Effector memory CD4-positive, alpha-beta T cell (primary cell): ENCODE measurements around the gene ARFGAP2.
A peak's percentile ranks its signal among the peaks of the same experiment; 100 is the strongest.

ENCODE experiments used
- DNase-seq, 3 donors: peaks; one replicate each; pipeline ENCODE4 v3.0.0-alpha.2; 2020
- H3K27ac ChIP-seq: 2 replicates; pipeline ENCODE4 v1.7.0; 2013; ENCODE audit warnings: mild to moderate bottlenecking, low read length, moderate library complexity; ENCODE audit not compliant: insufficient read depth, poor library complexity, severe bottlenecking
- H3K27me3 ChIP-seq: replicated peaks from 2 replicates; pipeline ENCODE4 v1.7.0; 2013; ENCODE audit warnings: mild to moderate bottlenecking, low read length; ENCODE audit not compliant: insufficient read depth, control insufficient read depth, poor library complexity, severe bottlenecking
- H3K36me3 ChIP-seq: 2 replicates; pipeline ENCODE4 v1.7.0; 2013; ENCODE audit warnings: mild to moderate bottlenecking, low read length, moderate library complexity; ENCODE audit not compliant: control insufficient read depth, insufficient read depth
- H3K4me1 ChIP-seq: 2 replicates; pipeline ENCODE4 v1.7.0; 2013; ENCODE audit warnings: low read length, mild to moderate bottlenecking; ENCODE audit not compliant: control insufficient read depth, insufficient read depth, poor library complexity, severe bottlenecking
- H3K4me3 ChIP-seq: 2 replicates; pipeline ENCODE4 v1.7.0; 2013; ENCODE audit warnings: low read length, low read depth, mild to moderate bottlenecking; ENCODE audit not compliant: insufficient read depth, poor library complexity, severe bottlenecking
- H3K9me3 ChIP-seq: 2 replicates; pipeline ENCODE4 v1.7.0; 2013; ENCODE audit warnings: mild to moderate bottlenecking, low read length, moderate library complexity; ENCODE audit not compliant: control insufficient read depth

ARFGAP2 gene

GRCh38 chr11:47181271-47181670 lies 4.6 kb upstream of the ARFGAP2 start:
- H3K27me3 ChIP-seq = peaks cover 21% of the 10 kb centered on the region
- no peak overlapping the region for H3K27ac ChIP-seq
- peaks cover 16% of the 10 kb centered on the region for H3K4me1 ChIP-seq
- no peak for DNase-seq
- H3K4me3 ChIP-seq = no peak overlapping the region
- no peaks in the 10 kb centered on the region for H3K9me3 ChIP-seq
- H3K36me3 ChIP-seq = no peaks in the 10 kb centered on the region

DNA sequence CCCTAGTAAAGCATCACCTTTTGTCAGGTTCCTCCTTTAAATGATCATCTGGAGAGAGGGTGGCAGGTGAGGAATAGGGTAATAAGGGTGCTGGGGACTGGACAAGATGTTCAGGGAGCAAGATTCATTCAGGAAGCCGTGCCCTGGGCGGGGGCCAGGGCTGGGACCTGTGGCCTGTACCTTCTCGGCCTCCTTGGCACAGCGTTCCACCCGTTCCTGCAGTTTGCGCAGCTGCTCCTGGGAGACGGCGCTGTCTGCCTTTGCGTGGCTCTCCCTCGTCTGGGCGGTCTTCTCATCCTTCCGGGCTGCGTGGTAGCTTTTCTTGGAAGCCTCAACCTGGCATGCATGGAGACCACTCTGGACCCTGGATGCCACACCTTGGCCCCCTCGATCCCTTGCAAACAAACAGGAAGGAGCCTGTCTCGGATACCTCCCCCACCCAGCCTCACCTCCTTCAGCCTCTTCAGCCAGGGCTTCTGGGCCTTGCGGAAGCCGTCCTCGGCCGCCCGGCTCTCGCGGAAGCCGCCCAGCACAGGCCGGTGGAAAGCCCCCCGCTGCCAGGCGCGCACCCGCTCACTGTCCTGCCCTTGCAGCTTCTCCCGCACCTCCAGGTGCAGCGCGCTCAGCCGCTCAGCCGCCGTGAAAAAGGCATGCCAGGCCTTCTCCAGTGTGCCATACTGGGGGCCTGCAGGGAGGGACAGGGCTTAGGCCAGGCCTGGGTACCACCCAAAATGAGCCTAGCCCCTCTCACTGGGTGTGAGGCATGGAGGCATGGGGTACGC lies 3.5 kb upstream of the ARFGAP2 start:
- H3K27ac ChIP-seq = no peak overlapping the region
- DNase-seq = no peak
- H3K9me3 ChIP-seq = no peaks in the 10 kb centered on the region
- no peak overlapping the region for H3K4me3 ChIP-seq
- peaks cover 19% of the 10 kb centered on the region for H3K27me3 ChIP-seq
- peaks cover under 1% of the 10 kb centered on the region for H3K36me3 ChIP-seq
- H3K4me1 ChIP-seq = peaks cover 18% of the 10 kb centered on the region

- DNase-seq = no peak
- Histone ChIP-seq H3K4me1 (peaks cover 21% of the 10 kb centered on the region), H3K36me3 (peaks cover 6% of the 10 kb centered on the region), H3K27ac (no peak overlapping the region), H3K9me3 (no peaks in the 10 kb centered on the region), H3K4me3 (no peak overlapping the region), H3K27me3 (peaks cover 13% of the 10 kb centered on the region)
Measured at GRCh38 chr11:47179655-47179991, 2.9 kb upstream of the ARFGAP2 start.

DNA sequence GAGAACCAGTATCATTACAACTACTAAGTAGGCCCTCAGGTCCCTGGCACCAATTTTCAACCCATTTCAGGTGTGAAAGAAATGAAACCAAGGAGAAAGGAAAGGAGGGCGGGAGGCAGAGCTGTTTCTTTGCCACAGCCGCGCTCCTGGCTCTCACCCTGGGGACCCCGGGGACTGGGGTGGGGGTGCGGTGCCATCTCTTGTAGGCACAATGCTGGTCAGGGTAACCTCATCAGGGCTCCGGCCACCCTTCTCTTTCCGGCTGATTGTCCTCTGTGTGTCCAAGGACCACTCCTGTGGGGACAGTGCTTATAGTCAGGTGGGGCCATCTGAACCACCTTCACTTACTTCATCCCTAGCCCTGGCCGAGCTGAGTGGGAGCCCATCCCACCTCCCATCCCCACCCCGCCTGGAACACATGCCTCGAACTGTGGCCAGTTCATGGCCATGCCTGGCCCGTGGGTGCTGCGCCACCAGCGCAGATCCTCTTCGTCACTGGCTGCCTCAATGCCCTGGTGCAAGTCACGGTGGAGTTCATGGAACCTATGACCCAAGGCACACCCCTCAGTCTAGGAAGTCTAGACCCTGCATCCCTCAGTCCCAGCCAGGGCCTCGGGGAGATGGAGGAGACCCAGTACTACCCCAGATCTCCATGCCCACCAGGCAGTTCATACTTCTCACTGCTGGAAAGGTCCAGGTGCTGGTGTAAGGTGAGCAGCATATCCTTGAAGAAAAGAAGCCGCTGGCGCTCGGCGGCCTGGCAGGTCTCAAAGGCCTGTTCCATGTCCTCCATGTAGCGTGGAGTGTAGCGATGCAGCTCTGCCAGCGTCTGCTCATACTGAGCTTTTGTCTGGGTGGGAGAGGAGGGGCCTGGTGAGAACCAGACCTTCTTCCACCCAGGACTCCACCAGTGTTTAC lies 2.3 kb upstream of the ARFGAP2 start:
- H3K27ac ChIP-seq = no peak overlapping the region
- peaks cover 21% of the 10 kb centered on the region for H3K4me1 ChIP-seq
- no peak overlapping the region for H3K4me3 ChIP-seq
- peaks cover 6% of the 10 kb centered on the region for H3K36me3 ChIP-seq
- DNase-seq = no peak
- no peaks in the 10 kb centered on the region for H3K9me3 ChIP-seq
- peaks cover 7% of the 10 kb centered on the region for H3K27me3 ChIP-seq

DNA sequence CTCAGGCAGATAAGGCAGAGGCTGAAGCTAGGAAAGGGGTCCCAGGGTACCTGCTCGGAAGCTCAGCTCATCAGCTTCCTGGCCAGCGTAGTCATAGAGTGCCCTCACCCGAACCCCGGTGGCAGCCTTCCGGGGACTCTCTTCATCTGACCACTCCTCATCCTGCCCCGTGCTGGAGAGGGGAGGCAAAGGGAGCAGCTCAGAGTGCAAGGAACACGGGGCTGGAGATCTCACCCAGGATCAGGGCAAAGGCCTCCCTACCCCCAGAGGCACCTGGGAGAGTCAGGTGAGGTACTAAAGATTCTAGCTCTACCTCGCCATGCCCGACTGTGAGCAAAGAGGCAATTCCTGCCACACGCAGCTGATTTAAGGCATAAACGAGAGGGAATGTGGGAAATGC lies 1.6 kb upstream of the ARFGAP2 start:
- Histone ChIP-seq H3K27me3 (no peaks in the 10 kb centered on the region), H3K36me3 (peaks cover 10% of the 10 kb centered on the region), H3K27ac (peak overlapping the region; percentile 96), H3K4me1 (peaks cover 21% of the 10 kb centered on the region), H3K9me3 (no peaks in the 10 kb centered on the region), H3K4me3 (no peak overlapping the region)
- no peak for DNase-seq

DNA sequence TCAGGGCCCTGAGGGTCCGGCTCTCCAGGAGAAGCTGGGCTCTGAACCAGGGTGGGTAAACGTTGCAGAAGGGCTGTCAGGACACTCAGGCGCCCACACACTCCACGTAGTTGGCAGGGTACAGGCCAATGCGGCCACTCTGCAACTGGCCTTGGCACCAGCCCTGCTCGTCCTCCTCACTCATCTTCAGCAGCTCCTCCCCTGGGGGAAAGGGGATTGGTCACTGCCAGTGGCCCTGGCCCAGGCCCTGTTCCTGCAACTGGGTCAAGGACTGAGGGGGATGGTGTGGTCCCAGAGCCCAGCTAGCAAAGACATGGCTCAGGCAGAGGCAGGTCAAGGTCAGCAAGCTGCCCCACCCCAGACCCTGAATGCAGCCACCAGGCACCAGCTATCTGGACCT lies 1.2 kb upstream of the ARFGAP2 start:
- peaks cover 15% of the 10 kb centered on the region for H3K36me3 ChIP-seq
- peak overlapping the region; percentile 96 for H3K27ac ChIP-seq
- H3K9me3 ChIP-seq = no peaks in the 10 kb centered on the region
- H3K4me1 ChIP-seq = peaks cover 21% of the 10 kb centered on the region
- H3K27me3 ChIP-seq = no peaks in the 10 kb centered on the region
- no peak overlapping the region for H3K4me3 ChIP-seq
- DNase-seq = no peak

DNA sequence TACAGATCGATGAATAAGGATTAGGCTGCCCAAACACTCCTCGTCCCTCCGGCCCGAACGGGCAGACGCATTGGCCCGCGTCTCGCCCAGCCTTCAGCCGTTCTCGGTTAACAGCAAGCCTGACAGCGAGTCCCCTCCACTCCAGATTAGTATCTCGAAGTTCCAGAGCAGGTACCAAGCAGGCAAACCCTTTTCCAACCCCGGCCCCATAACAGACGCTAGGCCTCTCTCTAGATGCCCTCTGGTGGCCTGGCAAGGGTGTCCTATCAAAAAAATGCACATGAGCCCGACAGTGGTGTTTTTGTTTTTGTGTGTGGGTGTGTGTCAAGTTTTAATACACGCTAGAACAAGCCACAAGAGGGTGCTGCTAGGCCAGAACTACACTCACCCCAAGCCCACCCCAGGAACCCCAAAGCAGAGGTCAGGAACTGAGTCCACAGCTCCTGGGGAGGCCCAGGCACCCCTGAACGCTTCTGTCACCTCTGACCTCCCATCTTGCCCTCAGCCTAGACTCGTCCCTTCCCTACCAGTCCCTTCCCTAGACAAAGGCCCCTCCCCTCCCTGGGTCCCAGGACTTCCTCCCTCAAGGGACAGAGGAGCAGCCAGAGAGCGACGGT lies 658 bp upstream of the ARFGAP2 start:
- peak; percentile 57 to 67 (median 64) for DNase-seq
- no peaks in the 10 kb centered on the region for H3K9me3 ChIP-seq
- no peaks in the 10 kb centered on the region for H3K27me3 ChIP-seq
- H3K4me3 ChIP-seq = peak overlapping the region; percentile 98
- H3K36me3 ChIP-seq = peaks cover 20% of the 10 kb centered on the region
- peak overlapping the region; percentile 96 for H3K27ac ChIP-seq
- peaks cover 21% of the 10 kb centered on the region for H3K4me1 ChIP-seq

GRCh38 chr11:47175746-47176327 lies 842 bp downstream of the ARFGAP2 start:
- no peak for DNase-seq
- H3K27me3 ChIP-seq = no peaks in the 10 kb centered on the region
- peaks cover 21% of the 10 kb centered on the region for H3K4me1 ChIP-seq
- peak overlapping the region; percentile 96 for H3K27ac ChIP-seq
- peak overlapping the region; percentile 98 for H3K4me3 ChIP-seq
- H3K36me3 ChIP-seq = peaks cover 35% of the 10 kb centered on the region
- H3K9me3 ChIP-seq = no peaks in the 10 kb centered on the region

GRCh38 chr11:47172740-47173336 lies 3.8 kb downstream of the ARFGAP2 start:
- DNase-seq = no peak
- Histone ChIP-seq H3K4me3 (no peak overlapping the region), H3K27ac (no peak overlapping the region), H3K36me3 (peaks cover 59% of the 10 kb centered on the region), H3K27me3 (no peaks in the 10 kb centered on the region), H3K9me3 (no peaks in the 10 kb centered on the region), H3K4me1 (peaks cover 17% of the 10 kb centered on the region)
